GM18858 (cell line): ENCODE data around the gene RBMXL2.

Experiments used
- ATAC-seq: cut with Tn5 transposase; IDR thresholded peaks from one replicate; pipeline ENCODE4 v1.9.1; 2021; ENCODE audit not compliant: unreplicated experiment

Gene RBMXL2

GRCh38 chr11:7088921-7089320, at the start of gene RBMXL2:
Gene RBMXL2, plus strand, starts transcription at chr11:7088998. Its CDS starts 123 bp downstream, at chr11:7089121.
- ATAC-seq, result no peak

GRCh38 chr11:7046474-7047175, 42.2 kb upstream of the RBMXL2 start:
- no peak for ATAC-seq

GRCh38 chr11:7050191-7050590, 38.6 kb upstream of the RBMXL2 start:
- ATAC-seq, result no peak

- ATAC-seq, result no peak
Measured at GRCh38 chr11:7056828-7057513, 31.8 kb upstream of the RBMXL2 start.

- no peak for ATAC-seq
Measured at GRCh38 chr11:7057641-7058040, 31.2 kb upstream of the RBMXL2 start.

- no peak for ATAC-seq
Measured at GRCh38 chr11:7060868-7061267, 27.9 kb upstream of the RBMXL2 start.

GRCh38 chr11:7062534-7062933, 26.3 kb upstream of the RBMXL2 start:
- no peak for ATAC-seq

- ATAC-seq, result no peak
Measured at GRCh38 chr11:7072401-7073028, 16.3 kb upstream of the RBMXL2 start.

GRCh38 chr11:7077101-7077500, 11.7 kb upstream of the RBMXL2 start:
- no peak for ATAC-seq

- ATAC-seq, result no peak
Measured at GRCh38 chr11:7079545-7080135, 9.2 kb upstream of the RBMXL2 start.

GRCh38 chr11:7080900-7081299, 7.9 kb upstream of the RBMXL2 start:
- ATAC-seq, result no peak

- ATAC-seq, result no peak
Measured at GRCh38 chr11:7081441-7081840, 7.4 kb upstream of the RBMXL2 start.

GRCh38 chr11:7089328-7090251, 792 bp downstream of the RBMXL2 start:
- ATAC-seq, result no peak

GRCh38 chr11:7098235-7098832, 9.5 kb downstream of the RBMXL2 start:
- ATAC-seq, result peak; percentile 81

- no peak for ATAC-seq
Measured at GRCh38 chr11:7115780-7116179, 27.0 kb downstream of the RBMXL2 start.

- ATAC-seq, result no peak
Measured at GRCh38 chr11:7116370-7116769, 27.6 kb downstream of the RBMXL2 start.

GRCh38 chr11:7138051-7138450, 49.3 kb downstream of the RBMXL2 start:
- no peak for ATAC-seq
